GM12873 (cell line): ENCODE results near the gene CFAP92.

Experiments
- CTCF ChIP-seq: IDR thresholded peaks from 2 replicates; pipeline ENCODE4 v1.5.1; 2012; ENCODE audit warnings: low read depth, mild to moderate bottlenecking, moderate library complexity, low read length, control low read depth; ENCODE audit not compliant: insufficient read depth; ENCODE audit errors: missing control alignments

Gene CFAP92

DNA sequence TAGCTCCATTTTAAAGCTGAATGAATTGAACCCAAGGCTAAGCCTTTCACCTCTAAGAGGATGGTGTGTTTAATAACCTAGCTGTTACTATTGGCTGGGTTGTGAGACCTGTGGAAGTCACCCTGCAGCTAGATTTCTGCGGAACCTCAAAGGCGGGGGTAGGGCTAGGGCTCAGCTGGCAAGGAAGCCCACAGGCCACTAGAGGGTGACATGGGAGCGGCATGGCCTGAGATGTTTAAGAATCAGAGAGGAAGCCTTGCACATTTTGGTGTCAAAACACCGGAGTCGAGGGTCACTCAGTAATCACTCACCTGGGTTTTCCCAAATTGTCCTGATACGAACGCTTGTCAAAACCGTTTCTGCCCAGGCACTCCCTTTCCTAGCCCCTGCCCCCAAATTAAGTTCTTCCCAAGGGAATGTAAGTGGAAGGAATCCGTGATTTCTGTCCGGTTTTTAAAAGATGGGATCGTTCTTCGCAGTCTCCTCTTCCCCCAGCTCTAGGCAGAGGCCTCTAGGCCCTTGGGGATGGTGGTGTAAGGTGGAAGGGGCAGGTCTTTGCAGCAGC, 118.2 kb downstream of the CFAP92 start:
- peak; percentile 78 for TF ChIP-seq CTCF

DNA sequence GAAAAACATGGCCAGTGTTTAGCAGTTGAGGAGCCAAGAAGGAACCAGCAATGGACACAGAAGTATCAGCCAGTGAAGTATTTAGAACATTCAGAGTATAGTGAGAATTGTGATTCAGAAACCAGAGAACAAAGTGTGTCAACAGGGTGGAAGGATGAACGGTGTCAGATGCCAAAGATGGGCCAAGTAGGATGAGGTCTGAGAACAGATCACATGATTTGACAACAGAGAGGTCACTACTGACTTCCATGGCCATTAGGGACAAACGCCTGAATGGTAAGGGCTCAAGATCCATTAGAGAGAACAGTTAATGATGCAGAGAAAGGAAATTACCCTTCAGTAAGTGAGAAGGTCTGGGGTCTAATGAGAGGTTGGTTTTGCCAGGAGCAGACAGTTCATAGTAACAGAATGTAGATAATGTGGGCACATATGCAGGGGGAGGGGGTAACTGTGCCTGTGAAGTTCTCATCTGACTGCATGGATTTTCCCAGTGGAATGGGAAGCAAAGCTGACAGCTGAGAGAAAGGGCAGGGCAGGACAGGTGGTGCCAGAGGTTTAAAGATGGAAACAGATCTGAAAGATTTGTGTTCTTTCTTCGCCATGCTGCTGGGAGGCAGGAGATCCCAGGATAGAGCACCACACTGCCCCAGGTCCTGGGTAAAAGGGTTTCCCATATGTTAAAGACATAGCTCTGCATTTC, 119.2 kb downstream of the CFAP92 start:
- TF ChIP-seq CTCF = no peak

DNA sequence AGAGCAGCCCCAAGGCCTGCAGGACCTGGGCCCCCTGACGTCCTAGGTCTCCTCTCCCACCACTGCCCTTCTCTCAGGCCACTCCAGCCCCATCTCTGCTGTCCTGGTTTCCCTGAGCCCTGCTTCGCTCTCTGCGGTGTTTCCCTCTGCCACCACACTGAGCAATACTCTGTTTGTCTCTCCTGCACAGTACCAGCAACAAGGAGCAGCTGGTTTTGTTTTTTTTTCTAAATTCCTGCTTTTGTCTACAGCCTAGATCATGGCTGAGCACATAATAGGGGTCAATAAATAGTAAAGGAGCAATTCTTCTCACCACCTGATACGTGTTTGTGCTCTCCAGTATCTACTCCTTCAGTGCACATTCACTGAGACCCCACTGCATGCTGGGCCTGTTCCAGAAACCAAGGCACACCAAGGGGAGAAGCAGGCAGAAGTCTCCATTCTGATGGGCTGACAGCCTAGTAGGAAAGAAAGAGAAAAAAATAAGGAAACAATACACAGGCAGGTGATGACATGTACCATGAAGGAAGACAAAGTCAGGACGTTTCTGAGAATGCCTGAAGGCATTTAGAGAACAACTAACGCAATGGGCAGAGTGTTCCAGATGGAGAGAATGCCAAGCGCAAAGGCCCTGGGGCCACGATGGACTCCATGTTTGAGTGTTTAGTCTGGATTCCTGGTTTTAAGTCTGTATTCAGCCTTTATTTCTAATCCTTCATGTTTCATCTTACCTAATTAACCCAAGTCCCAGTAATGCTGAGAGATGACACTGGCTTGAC, 120.4 kb downstream of the CFAP92 start:
- no peak for TF ChIP-seq CTCF

DNA sequence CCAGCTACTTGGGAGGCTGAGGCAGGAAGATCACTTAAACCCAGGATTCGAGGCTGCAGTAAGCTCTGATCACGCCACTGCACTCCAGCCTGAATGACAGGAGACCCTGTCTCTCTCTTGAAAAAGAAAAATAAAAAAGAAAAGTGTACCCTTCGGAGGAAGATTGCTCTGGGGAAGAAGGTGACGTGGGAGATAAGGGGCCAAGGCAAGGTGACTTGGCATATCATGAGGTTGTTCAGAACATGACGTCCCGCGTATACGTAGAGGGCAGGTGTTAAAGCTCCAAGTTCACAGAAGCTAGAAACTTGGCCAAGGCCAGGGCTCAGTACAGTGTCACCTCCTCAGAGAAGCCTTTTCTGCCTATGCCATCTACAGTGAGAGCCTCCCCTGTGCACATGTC, 121.1 kb downstream of the CFAP92 start:
- TF ChIP-seq CTCF = no peak

DNA sequence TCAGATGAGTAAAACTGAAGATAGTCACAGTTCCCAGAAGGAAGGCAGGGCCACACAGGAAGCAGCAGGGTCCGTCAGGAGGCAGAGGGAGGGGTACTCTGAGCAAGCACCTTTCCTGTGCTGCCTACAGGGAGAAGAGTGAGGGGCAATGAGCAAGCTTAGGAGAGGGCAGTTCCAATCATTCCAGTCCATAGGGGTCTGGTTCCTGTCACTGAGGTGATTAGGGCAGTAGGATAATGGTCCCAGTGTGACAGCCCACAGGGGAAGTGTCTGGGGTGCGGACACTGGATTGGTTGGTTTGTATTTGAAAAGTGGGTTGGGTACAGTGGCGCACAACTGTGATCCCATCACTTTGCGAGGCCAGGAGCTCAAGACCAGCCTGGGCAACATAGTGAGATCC, 121.6 kb downstream of the CFAP92 start:
- TF ChIP-seq CTCF = no peak

DNA sequence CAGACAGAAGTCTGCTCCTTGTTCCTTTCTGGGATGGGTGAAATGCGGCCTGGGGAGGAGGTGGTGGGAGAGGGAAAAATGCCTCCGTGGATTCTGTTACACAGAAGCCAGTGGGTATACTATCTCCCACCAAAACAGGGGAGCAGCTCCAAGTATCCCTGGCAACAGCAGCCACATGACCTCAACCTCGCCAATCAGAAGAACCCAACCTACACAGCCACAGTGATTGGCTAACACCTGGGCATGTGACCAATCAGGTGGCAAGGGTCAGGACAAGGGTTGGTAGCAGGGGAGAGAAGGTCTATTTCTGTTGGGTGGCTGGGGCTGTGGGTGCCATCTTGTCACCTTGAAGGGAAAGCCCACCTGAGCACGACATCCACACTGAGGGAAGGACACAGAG, 123.5 kb downstream of the CFAP92 start:
- no peak for TF ChIP-seq CTCF
